ENCODE data around the gene TTYH2.

- TF ChIP-seq FOXK1 (CRISPR knock-in tag; IDR thresholded peaks at IDR 0.05) = no peak
- no peak for TF ChIP-seq CTCF (IDR thresholded peaks at IDR 0.05)
- no peak for TF ChIP-seq RELA (CRISPR knock-in tag; IDR thresholded peaks at IDR 0.05; ENCODE audit: borderline replicate concordance)
- TF ChIP-seq, protein P1, sequence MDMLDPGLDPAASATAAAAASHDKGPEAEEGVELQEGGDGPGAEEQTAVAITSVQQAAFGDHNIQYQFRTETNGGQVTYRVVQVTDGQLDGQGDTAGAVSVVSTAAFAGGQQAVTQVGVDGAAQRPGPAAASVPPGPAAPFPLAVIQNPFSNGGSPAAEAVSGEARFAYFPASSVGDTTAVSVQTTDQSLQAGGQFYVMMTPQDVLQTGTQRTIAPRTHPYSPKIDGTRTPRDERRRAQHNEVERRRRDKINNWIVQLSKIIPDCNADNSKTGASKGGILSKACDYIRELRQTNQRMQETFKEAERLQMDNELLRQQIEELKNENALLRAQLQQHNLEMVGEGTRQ (CRISPR knock-in tag; IDR thresholded peaks at IDR 0.05) = no peak
- TF ChIP-seq ESRRA (CRISPR knock-in tag; IDR thresholded peaks at IDR 0.05; ENCODE audit: borderline replicate concordance) = no peak
Observed at GRCh38 chr17:74192950-74193781, 20.2 kb upstream of the TTYH2 start.

All from WTC11 (cell line).